Body of pancreas (tissue), 4 donors: ENCODE measurements around the gene ANP32B.

Experiments
- CTCF ChIP-seq, 7 experiments: fragments of 450-650 bp in 4 of 7; fragments of 200-600 bp in 3 of 7; sonication (generic) in 3 of 7; IDR thresholded peaks; one replicate each; pipeline ENCODE4 v1.5.1; 2016 to 2019; ENCODE audit warnings: antibody characterized with exemption in 7 of 7
- POLR2A ChIP-seq, 3 donors: fragments of 450-650 bp; IDR thresholded peaks; one replicate each; pipeline ENCODE4 v1.6.1; 2016; ENCODE audit warnings: antibody characterized with exemption in 3 of 3, mild to moderate bottlenecking in 2 of 3

GRCh38 chr9:98017306-98017705 is 34.2 kb downstream of the ANP32B start:
- no peak for TF ChIP-seq CTCF (IDR thresholded peaks at IDR 0.05)
- TF ChIP-seq POLR2A (IDR thresholded peaks at IDR 0.05): no peak
